Osteocyte (in vitro differentiated cells): ENCODE results near the gene RYR3. TPM values are rescaled to one million over a fixed set of nuclear protein-coding genes. Genes with fewer than 3 reads are reported as not detected.

ENCODE experiments used
- DNase-seq: peaks from one replicate; pipeline ENCODE4 v3.0.0; 2021; ENCODE audit warnings: mixed read lengths; ENCODE audit not compliant: unreplicated experiment; ENCODE audit errors: extremely low spot score
- H3K27ac Mint-ChIP-seq: one replicate; pipeline ENCODE4 v1.8.0; 2021; ENCODE audit warnings: mild to moderate bottlenecking, mixed read lengths; ENCODE audit not compliant: unreplicated experiment
- H3K27me3 Mint-ChIP-seq: one replicate; pipeline ENCODE4 v1.8.0; 2021; ENCODE audit warnings: mixed read lengths; ENCODE audit not compliant: unreplicated experiment
- H3K36me3 Mint-ChIP-seq: one replicate; pipeline ENCODE4 v1.8.0; 2021; ENCODE audit warnings: mixed read lengths; ENCODE audit not compliant: unreplicated experiment
- H3K4me1 Mint-ChIP-seq: one replicate; pipeline ENCODE4 v1.8.0; 2021; ENCODE audit warnings: mixed read lengths; ENCODE audit not compliant: unreplicated experiment
- H3K4me3 Mint-ChIP-seq: one replicate; pipeline ENCODE4 v1.8.0; 2021; ENCODE audit warnings: mild to moderate bottlenecking, moderate library complexity, mixed read lengths; ENCODE audit not compliant: unreplicated experiment
- H3K9me3 Mint-ChIP-seq: one replicate; pipeline ENCODE4 v1.8.0; 2021; ENCODE audit warnings: mixed read lengths; ENCODE audit not compliant: unreplicated experiment
- total RNA-seq: library from RNA; stranded (reverse); gene quantifications from 2 replicates; pipeline ENCODE4 v1.2.1, GENCODE V29; 2021
- TF ChIP-seq, protein P1 (sequence below): fragments of 200-600 bp; sonication (generic); IDR thresholded peaks from 2 replicates; pipeline ENCODE4 v1.5.0; 2021; ENCODE audit warnings: antibody characterized with exemption, mild to moderate bottlenecking, moderate library complexity

The RYR3 gene
- total RNA-seq, 1 donor from 2014 or later, result not detected

DNA sequence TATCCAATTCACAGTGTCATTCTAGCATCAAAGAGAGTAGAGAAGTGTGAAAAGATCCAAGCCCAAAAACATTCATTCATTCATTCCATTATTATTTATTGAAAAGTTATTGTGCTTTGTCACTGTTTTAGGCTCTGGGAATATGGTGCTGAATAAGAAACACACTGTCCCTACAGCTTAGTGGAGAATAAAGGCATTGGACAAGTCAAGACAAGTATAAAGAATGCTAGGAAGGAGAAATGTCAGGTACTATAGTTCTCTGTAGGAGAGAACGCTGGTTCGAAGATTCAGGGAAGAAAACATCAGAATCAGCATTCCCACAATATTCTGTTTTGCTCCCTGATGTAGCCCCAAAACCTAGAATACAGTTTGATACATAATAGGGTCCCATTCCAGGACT, 528.8 kb downstream of the RYR3 start:
- DNase-seq, result no peak
- TF ChIP-seq, protein P1, sequence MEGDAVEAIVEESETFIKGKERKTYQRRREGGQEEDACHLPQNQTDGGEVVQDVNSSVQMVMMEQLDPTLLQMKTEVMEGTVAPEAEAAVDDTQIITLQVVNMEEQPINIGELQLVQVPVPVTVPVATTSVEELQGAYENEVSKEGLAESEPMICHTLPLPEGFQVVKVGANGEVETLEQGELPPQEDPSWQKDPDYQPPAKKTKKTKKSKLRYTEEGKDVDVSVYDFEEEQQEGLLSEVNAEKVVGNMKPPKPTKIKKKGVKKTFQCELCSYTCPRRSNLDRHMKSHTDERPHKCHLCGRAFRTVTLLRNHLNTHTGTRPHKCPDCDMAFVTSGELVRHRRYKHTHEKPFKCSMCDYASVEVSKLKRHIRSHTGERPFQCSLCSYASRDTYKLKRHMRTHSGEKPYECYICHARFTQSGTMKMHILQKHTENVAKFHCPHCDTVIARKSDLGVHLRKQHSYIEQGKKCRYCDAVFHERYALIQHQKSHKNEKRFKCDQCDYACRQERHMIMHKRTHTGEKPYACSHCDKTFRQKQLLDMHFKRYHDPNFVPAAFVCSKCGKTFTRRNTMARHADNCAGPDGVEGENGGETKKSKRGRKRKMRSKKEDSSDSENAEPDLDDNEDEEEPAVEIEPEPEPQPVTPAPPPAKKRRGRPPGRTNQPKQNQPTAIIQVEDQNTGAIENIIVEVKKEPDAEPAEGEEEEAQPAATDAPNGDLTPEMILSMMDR, result no peak
- H3K9me3 Mint-ChIP-seq, result peaks cover 5% of the 10 kb centered on the region
- H3K36me3 Mint-ChIP-seq, result no peaks in the 10 kb centered on the region
- H3K4me3 Mint-ChIP-seq, result no peak overlapping the region
- no peak overlapping the region for H3K27ac Mint-ChIP-seq
- H3K27me3 Mint-ChIP-seq, result peaks cover 2% of the 10 kb centered on the region
- H3K4me1 Mint-ChIP-seq, result no peaks in the 10 kb centered on the region

DNA sequence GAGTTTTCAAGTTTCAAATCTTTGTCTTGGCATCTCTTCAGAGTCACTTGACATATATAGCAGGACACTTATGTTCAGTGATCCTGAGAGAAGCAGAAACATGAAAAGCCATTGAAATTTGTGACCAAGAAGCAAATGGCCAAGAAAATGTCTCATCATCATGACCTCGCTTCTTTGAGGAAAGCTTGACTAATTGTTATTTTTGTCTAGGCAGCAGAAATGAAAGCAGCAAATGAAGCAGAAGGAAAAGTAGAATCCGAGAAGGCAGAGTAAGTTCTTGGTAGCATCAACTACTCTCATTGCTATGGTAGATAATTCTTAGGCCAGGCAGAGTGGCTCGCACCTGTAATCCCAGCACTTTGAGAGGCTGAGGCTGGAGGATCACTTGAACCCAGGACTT, 529.8 kb downstream of the RYR3 start:
- peaks cover 5% of the 10 kb centered on the region for H3K9me3 Mint-ChIP-seq
- H3K27me3 Mint-ChIP-seq, result peaks cover 2% of the 10 kb centered on the region
- DNase-seq, result no peak
- H3K4me1 Mint-ChIP-seq, result no peaks in the 10 kb centered on the region
- no peak overlapping the region for H3K27ac Mint-ChIP-seq
- no peaks in the 10 kb centered on the region for H3K36me3 Mint-ChIP-seq
- TF ChIP-seq, protein P1, result no peak
- no peak overlapping the region for H3K4me3 Mint-ChIP-seq

DNA sequence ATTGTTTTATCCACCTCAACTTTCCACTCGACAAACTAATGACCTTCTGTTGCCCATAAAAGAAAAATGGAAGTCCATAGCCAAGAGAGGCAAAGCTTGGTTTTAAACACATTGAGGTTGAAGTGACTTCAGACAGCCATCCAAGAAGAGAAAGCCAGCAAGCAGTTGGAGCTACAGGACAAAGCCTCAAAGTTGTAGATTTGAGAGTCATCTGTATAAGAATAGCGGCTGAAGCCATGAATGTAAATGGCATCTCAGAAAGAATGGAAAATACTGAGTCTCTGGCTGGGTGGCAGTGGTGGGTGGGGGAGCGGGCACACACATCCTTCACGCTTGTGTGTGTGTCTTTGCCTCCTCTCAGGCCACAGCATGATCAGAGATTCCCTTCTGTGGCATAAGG, 533.4 kb downstream of the RYR3 start:
- Mint-ChIP-seq H3K4me3 (no peak overlapping the region), H3K9me3 (peaks cover 5% of the 10 kb centered on the region), H3K4me1 (no peaks in the 10 kb centered on the region), H3K27ac (no peak overlapping the region), H3K27me3 (peaks cover 2% of the 10 kb centered on the region), H3K36me3 (no peaks in the 10 kb centered on the region)
- DNase-seq, result no peak
- TF ChIP-seq, protein P1, result no peak

DNA sequence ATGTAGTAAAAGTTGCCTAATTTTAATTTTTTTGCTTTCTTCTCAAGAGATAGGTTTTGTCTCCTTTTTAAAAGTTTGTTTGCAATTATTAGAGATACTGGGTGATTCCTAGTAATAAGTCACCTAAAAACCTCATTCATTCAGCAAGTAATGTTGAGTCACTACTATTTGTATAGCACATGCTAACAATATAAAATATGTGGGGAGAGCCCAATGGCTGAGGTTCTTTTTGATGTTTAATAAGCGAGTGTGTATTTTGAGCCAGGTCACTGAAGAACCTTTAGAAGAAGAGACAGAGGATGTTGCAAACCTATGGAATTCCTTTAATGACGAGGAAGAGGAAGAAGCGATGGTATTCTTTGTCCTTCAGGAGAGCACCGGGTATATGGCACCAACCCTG, 533.8 kb downstream of the RYR3 start:
- H3K27me3 Mint-ChIP-seq, result peaks cover 2% of the 10 kb centered on the region
- TF ChIP-seq, protein P1, result no peak
- H3K36me3 Mint-ChIP-seq, result no peaks in the 10 kb centered on the region
- H3K9me3 Mint-ChIP-seq, result peaks cover 5% of the 10 kb centered on the region
- no peak overlapping the region for H3K27ac Mint-ChIP-seq
- no peak for DNase-seq
- no peaks in the 10 kb centered on the region for H3K4me1 Mint-ChIP-seq
- no peak overlapping the region for H3K4me3 Mint-ChIP-seq

DNA sequence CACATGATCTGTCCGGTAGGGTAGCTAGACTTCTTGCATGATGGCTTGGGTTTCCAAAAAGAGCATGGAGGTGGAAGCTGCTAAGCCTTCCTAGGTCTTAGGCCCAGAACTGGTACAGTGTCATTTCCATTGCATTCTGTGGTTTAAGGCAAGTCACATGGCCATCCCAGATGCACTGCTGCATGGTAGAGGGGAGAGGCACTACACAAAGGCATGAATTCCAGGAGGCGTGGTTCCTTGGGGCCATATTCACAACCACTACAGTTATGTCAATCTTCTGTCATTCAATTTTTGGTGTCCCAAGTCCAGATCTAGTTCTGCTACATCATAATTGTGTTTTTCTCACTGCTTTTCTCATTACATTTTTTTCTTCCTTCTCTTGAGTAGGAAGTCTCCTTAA, 535.4 kb downstream of the RYR3 start:
- TF ChIP-seq, protein P1, result no peak
- Mint-ChIP-seq H3K9me3 (no peaks in the 10 kb centered on the region), H3K36me3 (no peaks in the 10 kb centered on the region), H3K27ac (no peak overlapping the region), H3K4me1 (no peaks in the 10 kb centered on the region), H3K27me3 (no peaks in the 10 kb centered on the region), H3K4me3 (no peak overlapping the region)
- DNase-seq, result no peak
